ENCODE measurements around the gene KDM5A.
A peak's percentile ranks its signal among the peaks of the same experiment; 100 is the strongest.

Gene KDM5A

GRCh38 chr12:337039-337438 lies 52.1 kb downstream of the KDM5A start:
- Histone ChIP-seq H3K36me3 (peaks cover 74% of the 10 kb centered on the region), H3K4me3 (ENCODE audit: low read depth in 1 of 2, low read length in 1 of 2) (no peak overlapping the region), H3K27me3 (no peaks in the 10 kb centered on the region), H3K27ac (peak overlapping the region; percentile 45), H3K9me3 (no peaks in the 10 kb centered on the region), H3K4me1 (ENCODE audit: control insufficient read depth in 1 of 2, insufficient read depth in 1 of 2, low read depth in 1 of 2, low read length in 1 of 2) (no peaks in the 10 kb centered on the region)
- TF ChIP-seq CTCF (IDR thresholded peaks at IDR 0.05), result no peak

- no peak for TF ChIP-seq CTCF (IDR thresholded peaks at IDR 0.05)
- no peak overlapping the region for H3K4me3 ChIP-seq (ENCODE audit: low read depth in 1 of 2, low read length in 1 of 2)
- H3K36me3 ChIP-seq, result peaks cover 85% of the 10 kb centered on the region
- no peak overlapping the region for H3K27ac ChIP-seq
- no peaks in the 10 kb centered on the region for H3K4me1 ChIP-seq (ENCODE audit: control insufficient read depth in 1 of 2, insufficient read depth in 1 of 2, low read depth in 1 of 2, low read length in 1 of 2)
- no peaks in the 10 kb centered on the region for H3K9me3 ChIP-seq
- H3K27me3 ChIP-seq, result no peaks in the 10 kb centered on the region
Observed at GRCh38 chr12:334125-334524, 55.0 kb downstream of the KDM5A start.

GRCh38 chr12:332581-333205 lies 56.4 kb downstream of the KDM5A start:
- Histone ChIP-seq H3K4me3 (ENCODE audit: low read depth in 1 of 2, low read length in 1 of 2) (no peak overlapping the region), H3K4me1 (ENCODE audit: control insufficient read depth in 1 of 2, insufficient read depth in 1 of 2, low read depth in 1 of 2, low read length in 1 of 2) (no peaks in the 10 kb centered on the region), H3K27me3 (no peaks in the 10 kb centered on the region), H3K9me3 (no peaks in the 10 kb centered on the region), H3K27ac (no peak overlapping the region), H3K36me3 (peaks cover 87% of the 10 kb centered on the region)
- no peak for TF ChIP-seq CTCF (IDR thresholded peaks at IDR 0.05)

- H3K9me3 ChIP-seq, result no peaks in the 10 kb centered on the region
- H3K4me3 ChIP-seq (ENCODE audit: low read depth in 1 of 2, low read length in 1 of 2), result no peak overlapping the region
- H3K4me1 ChIP-seq (ENCODE audit: control insufficient read depth in 1 of 2, insufficient read depth in 1 of 2, low read depth in 1 of 2, low read length in 1 of 2), result no peaks in the 10 kb centered on the region
- H3K27ac ChIP-seq, result no peak overlapping the region
- peaks cover 89% of the 10 kb centered on the region for H3K36me3 ChIP-seq
- H3K27me3 ChIP-seq, result no peaks in the 10 kb centered on the region
- TF ChIP-seq CTCF (IDR thresholded peaks at IDR 0.05), result no peak
Observed at GRCh38 chr12:331287-331686, 57.8 kb downstream of the KDM5A start.

- Histone ChIP-seq H3K36me3 (peaks cover 93% of the 10 kb centered on the region), H3K9me3 (no peaks in the 10 kb centered on the region), H3K4me1 (ENCODE audit: control insufficient read depth in 1 of 2, insufficient read depth in 1 of 2, low read depth in 1 of 2, low read length in 1 of 2) (no peaks in the 10 kb centered on the region), H3K4me3 (ENCODE audit: low read depth in 1 of 2, low read length in 1 of 2) (no peak overlapping the region), H3K27me3 (no peaks in the 10 kb centered on the region), H3K27ac (no peak overlapping the region)
- no peak for TF ChIP-seq CTCF (IDR thresholded peaks at IDR 0.05)
Observed at GRCh38 chr12:325906-326305, 63.2 kb downstream of the KDM5A start.

All from neutrophil (primary cell).